ENCODE results near the gene EHD1. TPM values are rescaled to one million over a fixed set of nuclear protein-coding genes. Genes with fewer than 3 reads are reported as not detected.

Gene EHD1
- total RNA-seq, 1 donor from 2014 or later, result 357 TPM

GRCh38 chr11:64890522-64890939 is 12.1 kb upstream of the EHD1 start:
- POLR2A ChIA-PET, result interaction anchor here (1.1 to 27.8 kb wide), 2 partner anchors 15 to 33 kb away, joined by 3 to 1194 read pairs; partner anchors contain the start of gene CDC42BPG
- Mint-ChIP-seq H3K27ac (no peak overlapping the region), H3K27me3 (no peaks in the 10 kb centered on the region), H3K4me3 (no peak overlapping the region), H3K4me1 (peaks cover 46% of the 10 kb centered on the region), H3K36me3 (ENCODE audit: low read depth) (peaks cover 5% of the 10 kb centered on the region), H3K9me3 (no peaks in the 10 kb centered on the region)
- CTCF ChIA-PET, result interaction anchor here (0.8 to 13.0 kb wide), 3 partner anchors 15 to 220 kb away, joined by 3 to 310 read pairs (median 3); partner anchors contain the start of gene CDC42BPG
- DNase-seq, result no peak
- no peak for ATAC-seq (ENCODE audit: low read depth)
- no peak for TF ChIP-seq CTCF (IDR thresholded peaks at IDR 0.05)
- intact Hi-C loops (cut with micrococcal nuclease), result no loop called here

- Mint-ChIP-seq H3K27ac (no peak overlapping the region), H3K9me3 (no peaks in the 10 kb centered on the region), H3K27me3 (no peaks in the 10 kb centered on the region), H3K4me3 (no peak overlapping the region), H3K4me1 (peaks cover 45% of the 10 kb centered on the region), H3K36me3 (ENCODE audit: low read depth) (no peaks in the 10 kb centered on the region)
- no peak for TF ChIP-seq CTCF (IDR thresholded peaks at IDR 0.05)
- no peak for ATAC-seq (ENCODE audit: low read depth)
- ChIA-PET POLR2A (interaction anchor here (0.5 to 27.8 kb wide), 4 partner anchors 12 to 155 kb away, joined by 3 to 1194 read pairs (median 16); partner anchors contain the start of genes ARL2, CDC42BPG and EHD1), CTCF (interaction anchor here (0.9 to 13.0 kb wide), 3 partner anchors 16 to 43 kb away, joined by 9 to 310 read pairs (median 9); partner anchors contain the start of gene CDC42BPG)
- no peak for DNase-seq
- intact Hi-C loops (cut with micrococcal nuclease), result loop anchor here (1.0 kb wide), 3 partner anchors 11 to 42 kb away; partner anchors contain the start of gene EHD1
These were observed 10.5 kb upstream of the EHD1 start for GRCh38 chr11:64888729-64889511.

GRCh38 chr11:64888406-64888728 is 9.9 kb upstream of the EHD1 start:
- intact Hi-C loops (cut with micrococcal nuclease), result loop anchor here (1.0 kb wide), 3 partner anchors 10 to 41 kb away; partner anchors contain the start of gene EHD1
- Mint-ChIP-seq H3K4me3 (peak overlapping the region; percentile 80), H3K4me1 (peaks cover 40% of the 10 kb centered on the region), H3K9me3 (no peaks in the 10 kb centered on the region), H3K27ac (peak overlapping the region; percentile 88), H3K36me3 (ENCODE audit: low read depth) (no peaks in the 10 kb centered on the region), H3K27me3 (no peaks in the 10 kb centered on the region)
- TF ChIP-seq CTCF (IDR thresholded peaks at IDR 0.05), result no peak
- ChIA-PET CTCF (interaction anchor here (0.5 to 13.0 kb wide), 14 partner anchors 10 to 443 kb away, joined by 3 to 310 read pairs (median 8); partner anchors contain the start of genes CDC42BPG and EHD1), POLR2A (interaction anchor here (1.0 to 27.8 kb wide), 5 partner anchors 11 to 126 kb away, joined by 3 to 1194 read pairs (median 6); partner anchors contain the start of genes ARL2, CDC42BPG, EHD1 and SF1)
- ATAC-seq (ENCODE audit: low read depth), result no peak
- DNase-seq, result no peak

- H3K4me1 Mint-ChIP-seq, result peaks cover 37% of the 10 kb centered on the region
- CTCF ChIA-PET, result interaction anchor here (0.5 to 13.0 kb wide), 14 partner anchors 10 to 444 kb away, joined by 3 to 310 read pairs (median 8); partner anchors contain the start of genes CDC42BPG and EHD1
- H3K9me3 Mint-ChIP-seq, result no peaks in the 10 kb centered on the region
- peak overlapping the region; percentile 88 for H3K27ac Mint-ChIP-seq
- no peaks in the 10 kb centered on the region for H3K27me3 Mint-ChIP-seq
- ATAC-seq (ENCODE audit: low read depth) (peak; percentile 95), DNase-seq (peak; percentile 89)
- no peaks in the 10 kb centered on the region for H3K36me3 Mint-ChIP-seq (ENCODE audit: low read depth)
- POLR2A ChIA-PET, result interaction anchor here (1.0 to 27.8 kb wide), 5 partner anchors 11 to 126 kb away, joined by 3 to 1194 read pairs (median 6); partner anchors contain the start of genes ARL2, CDC42BPG, EHD1 and SF1
- TF ChIP-seq CTCF (IDR thresholded peaks at IDR 0.05), result peak; percentile 66
- intact Hi-C loops (cut with micrococcal nuclease), result loop anchor here (1.0 kb wide), 3 partner anchors 10 to 41 kb away; partner anchors contain the start of gene EHD1
- peak overlapping the region; percentile 80 for H3K4me3 Mint-ChIP-seq
These were observed 9.5 kb upstream of the EHD1 start for GRCh38 chr11:64887757-64888405.
